GM12864 (cell line): ENCODE data around the gene TRPV4.

Experiments
- DNase-seq: peaks from one replicate; pipeline ENCODE4 v3.0.0-alpha.2; 2011; ENCODE audit warnings: low read depth
- H3K4me3 ChIP-seq: 2 replicates; pipeline ENCODE4 v1.5.1; 2011; ENCODE audit warnings: mild to moderate bottlenecking, low read depth, low read length, control low read depth
- TF ChIP-seq, protein P1 (sequence below): IDR thresholded peaks from 2 replicates; pipeline ENCODE4 v1.5.1; 2011; ENCODE audit warnings: low read depth, mild to moderate bottlenecking, moderate library complexity, low read length, control low read depth, inconsistent platforms; ENCODE audit errors: missing control alignments

TRPV4 gene

DNA sequence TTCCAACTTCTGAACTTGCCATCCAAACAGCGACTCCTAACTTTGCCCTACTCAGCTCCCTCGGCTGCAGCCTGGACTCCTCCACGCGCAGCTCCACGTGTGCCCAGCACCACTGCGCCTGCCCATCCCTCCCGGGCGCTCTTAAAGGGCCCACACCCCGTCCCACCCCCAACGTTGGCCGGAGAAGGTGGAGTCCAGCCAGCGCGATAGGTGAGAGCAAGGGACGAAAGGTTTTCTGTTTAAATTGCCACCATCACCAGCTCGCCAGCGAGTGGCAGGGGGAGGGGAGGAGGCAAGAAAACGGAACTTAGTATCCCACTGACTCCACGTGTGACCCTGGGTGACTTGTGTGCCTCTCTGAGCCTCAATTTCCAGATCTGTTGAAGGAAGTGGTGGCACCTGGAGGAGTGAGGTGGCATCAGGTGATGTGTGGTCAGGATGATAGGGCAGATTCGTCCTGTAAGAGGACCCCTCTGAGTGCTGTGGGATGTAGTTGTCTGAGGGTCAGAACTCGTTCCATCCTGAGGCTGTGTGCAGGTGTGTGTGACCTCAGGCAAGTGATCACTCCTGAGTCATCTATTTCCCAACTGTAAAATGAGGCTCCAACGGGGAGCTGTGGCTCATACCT is 59.7 kb downstream of the TRPV4 start:
- TF ChIP-seq, protein P1, sequence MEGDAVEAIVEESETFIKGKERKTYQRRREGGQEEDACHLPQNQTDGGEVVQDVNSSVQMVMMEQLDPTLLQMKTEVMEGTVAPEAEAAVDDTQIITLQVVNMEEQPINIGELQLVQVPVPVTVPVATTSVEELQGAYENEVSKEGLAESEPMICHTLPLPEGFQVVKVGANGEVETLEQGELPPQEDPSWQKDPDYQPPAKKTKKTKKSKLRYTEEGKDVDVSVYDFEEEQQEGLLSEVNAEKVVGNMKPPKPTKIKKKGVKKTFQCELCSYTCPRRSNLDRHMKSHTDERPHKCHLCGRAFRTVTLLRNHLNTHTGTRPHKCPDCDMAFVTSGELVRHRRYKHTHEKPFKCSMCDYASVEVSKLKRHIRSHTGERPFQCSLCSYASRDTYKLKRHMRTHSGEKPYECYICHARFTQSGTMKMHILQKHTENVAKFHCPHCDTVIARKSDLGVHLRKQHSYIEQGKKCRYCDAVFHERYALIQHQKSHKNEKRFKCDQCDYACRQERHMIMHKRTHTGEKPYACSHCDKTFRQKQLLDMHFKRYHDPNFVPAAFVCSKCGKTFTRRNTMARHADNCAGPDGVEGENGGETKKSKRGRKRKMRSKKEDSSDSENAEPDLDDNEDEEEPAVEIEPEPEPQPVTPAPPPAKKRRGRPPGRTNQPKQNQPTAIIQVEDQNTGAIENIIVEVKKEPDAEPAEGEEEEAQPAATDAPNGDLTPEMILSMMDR: no peak
- DNase-seq: no peak
- no peak overlapping the region for H3K4me3 ChIP-seq

DNA sequence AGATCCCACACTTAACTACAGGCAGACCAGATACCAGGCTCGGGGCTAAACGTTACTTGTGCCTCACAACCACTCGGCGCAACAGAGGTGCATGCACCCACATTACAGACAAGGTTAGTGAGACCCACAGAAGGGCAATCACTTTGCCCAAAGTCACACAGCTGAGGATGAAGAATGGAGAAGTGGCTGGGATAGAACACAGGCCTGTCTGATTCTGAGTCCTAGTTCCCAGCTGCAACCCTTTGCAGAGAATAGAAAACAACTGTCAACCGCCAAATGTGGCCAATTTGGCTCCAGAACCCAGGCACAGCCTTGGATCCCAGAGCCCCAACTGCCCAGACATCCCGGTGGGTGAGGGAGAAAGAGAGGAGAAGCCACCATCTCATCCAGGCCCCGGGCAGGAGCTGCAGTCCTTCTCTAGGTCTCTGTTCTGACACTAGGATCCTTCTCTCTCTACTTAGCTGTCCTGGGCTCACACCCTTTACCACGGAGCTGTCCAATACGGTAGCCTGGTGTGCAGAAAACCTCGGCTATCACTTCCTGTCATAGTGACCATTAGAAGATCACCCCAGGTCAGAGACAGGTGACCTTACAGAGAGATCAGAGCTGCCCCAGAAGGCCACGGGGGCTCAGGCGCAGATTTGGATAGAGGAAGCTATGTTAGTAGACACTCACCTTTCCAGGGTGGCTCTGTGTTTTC is 60.4 kb downstream of the TRPV4 start:
- no peak overlapping the region for H3K4me3 ChIP-seq
- TF ChIP-seq, protein P1: no peak
- no peak for DNase-seq

DNA sequence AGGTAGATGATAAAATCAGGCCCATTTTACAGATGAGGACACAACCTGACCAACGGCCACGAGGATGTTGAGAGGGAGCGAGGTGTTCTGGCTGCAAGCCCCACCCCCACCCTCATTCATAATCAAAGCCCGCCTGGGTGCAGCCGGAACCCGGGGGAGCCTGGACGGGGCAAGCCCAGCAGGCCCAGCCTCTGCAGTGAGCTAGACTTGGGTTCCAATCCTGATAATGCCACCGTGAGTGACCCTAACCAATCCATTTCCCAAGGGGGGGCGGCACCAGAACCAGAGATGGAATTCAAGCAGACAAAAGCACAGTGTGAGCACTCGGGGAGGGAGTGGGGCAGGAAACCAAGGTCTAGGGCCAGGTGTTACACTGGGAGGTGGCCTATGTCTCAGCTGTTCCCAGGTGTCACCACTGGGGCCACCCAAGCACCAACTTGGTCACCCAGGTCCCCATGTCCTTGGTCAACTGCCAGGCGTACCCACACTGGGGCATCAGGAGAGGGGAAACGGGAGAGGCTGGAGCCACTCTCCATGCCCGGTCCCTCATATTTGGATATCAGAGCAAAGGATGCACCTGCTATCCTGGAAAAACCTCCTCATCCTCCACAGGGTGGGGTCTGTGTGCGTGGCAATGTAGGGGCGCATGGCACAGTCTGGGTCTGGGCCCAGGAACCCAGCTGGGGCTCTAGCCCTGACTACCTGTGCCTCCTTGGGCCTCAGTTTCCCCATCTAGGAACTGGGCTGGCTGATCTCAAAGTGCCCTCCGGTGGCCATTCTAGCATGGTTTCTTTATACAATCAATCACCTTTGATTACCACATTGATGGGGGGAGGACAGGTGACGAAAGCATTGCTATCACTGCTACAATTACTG is 61.2 kb downstream of the TRPV4 start:
- H3K4me3 ChIP-seq: no peak overlapping the region
- TF ChIP-seq, protein P1: no peak
- DNase-seq: no peak

DNA sequence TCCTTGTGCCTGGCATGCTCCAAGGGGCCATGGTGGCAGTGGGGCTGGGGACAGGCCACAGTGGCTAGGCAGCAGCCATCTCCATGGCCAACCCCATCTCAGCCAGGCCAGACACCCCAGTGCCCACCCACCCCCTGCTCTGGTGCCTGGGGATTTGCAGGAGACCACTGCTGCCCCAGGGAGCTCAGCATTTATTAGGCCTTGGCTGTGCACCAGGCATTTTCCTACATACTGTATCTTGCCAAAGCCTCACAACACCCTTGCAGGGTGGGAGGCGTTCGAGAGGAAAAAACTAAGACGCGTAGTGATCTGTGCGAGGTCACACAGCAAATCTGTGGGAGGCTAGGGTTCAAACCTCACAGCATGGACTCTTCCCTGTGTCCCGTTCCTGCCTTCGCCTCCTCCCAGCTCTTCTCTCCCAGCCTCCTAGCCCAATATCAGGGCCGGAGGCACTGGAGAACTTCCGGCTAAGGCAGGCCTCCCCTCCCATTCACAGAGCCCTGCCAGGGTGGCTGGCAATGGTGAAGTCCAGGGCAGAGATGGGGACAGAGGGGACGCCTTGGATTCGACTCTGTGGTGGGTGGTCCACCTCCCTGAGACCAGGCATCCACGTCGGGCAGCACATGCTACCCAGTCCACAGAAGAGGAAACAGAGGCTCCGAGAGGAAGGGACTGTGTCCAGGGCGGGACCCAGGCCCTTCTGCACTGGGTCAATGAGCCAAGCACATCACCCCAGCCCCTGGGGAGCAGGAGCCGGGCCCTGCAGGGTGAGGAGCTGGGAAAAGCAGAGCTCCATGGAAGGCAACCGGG is 62.1 kb downstream of the TRPV4 start:
- H3K4me3 ChIP-seq: no peak overlapping the region
- TF ChIP-seq, protein P1: no peak
- DNase-seq: no peak

DNA sequence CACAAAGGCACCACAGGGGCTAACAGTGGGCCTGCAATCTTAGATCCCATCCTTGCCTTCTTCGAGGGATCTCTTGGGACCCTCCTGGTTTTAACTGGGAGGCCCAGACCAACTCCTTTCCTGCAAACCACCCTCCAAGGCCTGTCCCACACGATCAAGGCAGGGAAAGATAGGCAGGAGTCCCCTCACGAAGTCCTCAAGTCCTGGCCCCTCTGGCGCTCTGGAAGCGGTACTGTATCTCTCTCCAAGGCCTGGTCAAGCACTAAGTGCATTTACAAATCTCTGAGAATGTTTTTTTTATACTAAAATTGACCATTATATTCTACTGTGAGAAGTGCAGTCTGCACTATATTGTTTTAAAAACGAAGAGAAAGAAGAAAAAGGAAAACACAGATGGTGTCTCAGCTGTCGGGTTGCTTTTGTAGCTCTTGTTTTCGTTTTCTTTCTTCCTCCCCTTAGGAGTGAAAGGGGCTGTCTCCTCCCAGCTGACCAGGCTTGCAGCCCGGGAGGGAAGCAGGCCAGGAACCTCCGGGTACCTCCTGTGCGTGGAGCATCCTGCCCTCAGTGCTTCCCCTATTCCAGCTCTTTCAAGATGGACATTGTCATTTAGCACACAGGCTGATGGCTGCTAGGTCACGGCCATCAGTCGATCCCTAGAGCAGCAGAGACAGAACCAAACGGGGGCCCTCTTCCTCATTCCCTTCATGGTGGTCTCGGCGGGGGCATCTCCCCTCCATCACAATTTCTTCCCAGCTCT is 62.9 kb downstream of the TRPV4 start:
- DNase-seq: no peak
- TF ChIP-seq, protein P1: no peak
- no peak overlapping the region for H3K4me3 ChIP-seq

DNA sequence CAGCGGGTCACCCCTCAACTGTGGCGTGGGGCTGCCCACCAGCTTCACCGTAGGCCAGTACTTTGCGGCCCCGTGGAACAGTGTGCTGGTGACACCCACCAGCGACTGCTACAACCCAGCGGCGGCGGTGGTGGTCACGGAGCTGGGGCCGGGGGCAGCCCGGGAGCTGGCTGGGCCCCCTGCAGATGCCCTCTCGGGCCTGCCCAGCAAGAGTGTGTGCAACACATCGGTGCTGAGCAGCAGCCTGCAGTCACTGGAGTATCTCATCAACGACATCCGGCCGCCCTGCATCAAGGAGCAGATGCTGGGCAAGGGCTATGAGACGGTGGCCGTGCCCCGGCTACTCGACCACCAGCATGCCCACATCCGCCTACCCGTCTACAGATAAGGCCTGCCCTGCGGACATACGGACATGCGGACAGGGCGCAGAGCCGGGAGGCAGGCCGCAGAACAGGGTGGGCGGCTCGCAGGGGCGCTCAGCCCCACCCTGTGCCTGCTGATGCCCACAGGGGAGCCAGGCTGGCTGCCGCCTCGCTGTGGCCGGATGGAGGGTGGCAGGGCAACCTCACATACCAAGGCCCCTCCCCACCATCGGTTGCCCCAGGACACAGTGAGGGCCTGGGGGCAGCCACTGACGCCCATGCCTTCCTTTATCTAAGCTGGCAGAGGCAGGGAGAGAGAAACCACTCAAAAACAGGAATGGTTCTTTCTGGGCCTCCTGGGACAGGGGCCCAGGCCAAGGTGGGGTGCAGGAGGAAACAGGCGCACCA is 64.1 kb downstream of the TRPV4 start:
- H3K4me3 ChIP-seq: no peak overlapping the region

More for the DNA sequence above, 64.1 kb downstream of the TRPV4 start:
- DNase-seq: no peak
- TF ChIP-seq, protein P1: no peak
